NCI-H1436 (cell line): ENCODE data around the gene PPIL4.
"Not testable (repeated sequence)": the region's sequence is repeated elsewhere in the genome, so short reads cannot be mapped to it uniquely, and the experiment has no call there.

ENCODE experiments used
- DNase-seq: peaks from one replicate; lab custom pipeline; 2025; lab: John Stamatoyannopoulos, UW

The PPIL4 gene

DNA sequence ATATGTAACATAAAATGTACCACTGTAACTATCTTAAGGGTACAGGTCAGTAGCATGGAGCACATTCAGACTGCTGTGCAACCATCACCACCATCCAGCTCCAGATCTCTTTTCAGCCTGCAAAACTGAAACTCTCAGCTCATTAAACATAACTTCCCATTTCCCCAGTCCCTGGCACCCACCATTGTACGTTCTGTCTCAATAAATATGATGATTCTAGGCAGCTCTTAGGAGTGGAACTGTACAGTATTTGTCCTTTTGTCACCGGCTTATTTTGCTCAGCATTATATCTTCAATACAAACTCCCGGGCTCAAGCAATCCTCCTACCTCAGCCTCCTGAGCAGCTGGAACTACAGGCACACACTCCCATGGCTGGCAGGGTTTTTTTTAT lies 62.5 kb downstream of the PPIL4 start:
- DNase-seq: no peak

DNA sequence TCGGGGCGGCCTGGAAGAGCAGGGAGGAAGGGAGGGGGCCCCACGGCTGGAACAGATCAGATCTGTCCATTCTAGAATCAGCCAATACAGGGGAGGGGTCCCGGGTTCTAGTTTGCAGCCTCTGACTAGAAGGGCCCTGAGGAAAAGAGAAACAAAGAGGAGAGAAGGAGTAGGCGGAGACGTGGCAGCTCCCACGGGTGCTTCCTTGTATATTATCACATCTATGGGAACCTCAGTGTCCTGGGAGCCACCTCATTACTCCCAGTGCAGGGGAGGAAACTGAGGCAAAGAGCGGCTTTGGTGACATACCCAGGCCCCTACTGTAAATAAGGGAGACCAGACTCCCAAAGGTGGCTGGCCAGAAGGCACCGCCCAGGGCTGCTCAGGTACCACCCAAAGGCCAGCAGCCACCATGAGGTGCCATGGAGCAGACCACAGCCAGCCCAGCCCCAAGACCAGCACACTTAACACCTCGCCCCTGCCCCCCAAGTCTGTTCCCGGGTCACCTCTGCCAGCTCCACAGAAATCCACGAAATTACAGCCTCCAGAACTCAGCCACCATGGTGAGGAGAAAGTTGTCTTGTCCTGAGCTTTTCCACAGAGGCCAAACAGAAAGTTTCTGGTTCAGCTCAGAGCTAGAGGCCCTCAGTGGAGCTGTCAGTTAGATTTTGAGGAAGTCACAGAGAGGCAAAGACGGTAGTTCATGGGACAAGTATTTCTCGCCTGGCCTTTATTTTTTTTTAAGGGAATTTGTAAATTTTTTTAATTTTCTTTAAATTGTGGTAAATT lies 63.1 kb downstream of the PPIL4 start:
- no peak for DNase-seq

DNA sequence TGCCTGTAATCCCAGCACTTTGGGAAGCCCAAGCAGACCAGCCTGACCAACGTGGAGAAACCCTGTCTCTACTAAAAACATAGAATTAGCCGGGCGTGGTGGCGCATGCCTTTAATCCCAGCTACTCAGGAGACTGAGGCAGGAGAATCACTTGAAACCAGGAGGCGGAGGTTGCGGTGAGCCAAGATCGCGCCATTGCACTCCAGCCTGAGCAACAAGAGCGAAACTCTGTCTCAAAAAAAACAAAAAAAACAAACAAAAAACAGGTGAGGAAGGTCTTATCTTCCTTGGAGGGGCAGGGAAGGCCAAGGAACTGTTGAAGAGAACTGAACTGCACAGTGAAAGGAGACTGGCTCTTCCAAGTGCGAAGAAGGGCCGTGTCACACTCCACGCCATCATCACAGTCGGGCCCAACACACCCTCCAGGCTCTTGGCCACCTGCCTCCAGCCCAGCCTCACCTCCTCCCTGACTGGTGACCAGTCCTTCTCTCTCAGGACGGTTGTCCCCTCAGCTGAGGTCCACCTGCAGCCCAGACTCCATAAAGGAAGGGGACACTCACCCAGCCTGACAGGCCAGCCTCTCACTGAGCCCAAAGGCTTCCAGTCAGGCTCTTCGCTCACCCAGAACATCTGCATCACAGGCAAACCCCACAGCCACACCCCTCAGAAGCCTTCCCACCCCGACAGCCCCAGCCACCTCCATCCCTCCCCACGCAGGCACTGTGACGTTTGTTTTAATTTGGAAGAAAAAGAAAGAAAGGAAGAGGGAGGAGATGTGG lies 65.2 kb downstream of the PPIL4 start:
- DNase-seq: no peak

DNA sequence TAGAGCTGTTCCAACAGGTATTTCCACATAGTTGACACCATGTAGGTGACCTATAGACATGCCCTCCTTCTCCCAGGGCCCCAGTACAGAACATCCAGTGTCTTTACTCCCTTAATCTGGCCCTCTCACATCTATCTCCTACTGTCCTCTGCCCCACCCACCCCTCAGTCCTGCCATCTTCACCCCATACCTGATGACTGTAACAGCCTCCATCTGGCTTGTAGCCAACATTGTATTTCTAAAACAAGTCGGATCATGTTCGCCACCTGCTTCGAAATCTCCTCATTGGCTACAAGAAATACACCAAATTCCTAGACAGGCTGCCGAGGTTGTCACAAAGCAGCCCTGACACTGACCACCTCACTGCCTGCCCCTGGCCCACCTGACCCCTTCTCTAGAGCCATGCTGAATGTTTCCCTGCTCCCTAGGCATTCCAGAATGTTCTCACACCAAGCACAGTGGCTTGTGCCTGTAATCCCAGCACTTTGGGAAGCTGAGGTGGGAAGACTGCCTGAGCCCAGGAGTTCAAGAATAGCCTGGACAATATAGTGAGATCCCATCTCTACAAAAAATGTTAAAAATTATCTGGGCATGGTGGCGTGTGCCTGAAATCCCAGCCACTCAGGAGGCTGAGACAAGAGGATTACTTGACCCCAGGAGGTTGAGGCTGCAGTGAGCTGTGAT lies 67.1 kb downstream of the PPIL4 start:
- DNase-seq: no peak

DNA sequence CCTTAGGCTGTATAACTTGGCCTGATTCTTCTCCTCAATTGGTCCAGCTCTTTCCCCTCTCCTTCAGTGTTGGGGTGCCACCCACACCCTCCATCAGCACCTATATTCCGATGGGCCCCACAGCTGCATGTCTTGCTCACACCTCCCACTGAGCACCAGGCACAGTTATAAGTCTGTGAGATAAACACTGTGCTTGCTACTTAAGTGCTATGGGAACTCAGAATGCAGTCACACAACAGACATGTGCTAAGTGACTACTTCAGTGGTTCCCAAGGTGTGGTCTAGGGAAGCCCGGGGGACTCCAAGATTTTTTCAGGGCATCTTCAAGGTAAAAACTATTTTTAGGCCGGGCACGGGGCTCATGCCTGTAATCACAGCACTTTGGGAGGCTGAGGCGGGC lies 68.3 kb downstream of the PPIL4 start:
- no peak for DNase-seq

DNA sequence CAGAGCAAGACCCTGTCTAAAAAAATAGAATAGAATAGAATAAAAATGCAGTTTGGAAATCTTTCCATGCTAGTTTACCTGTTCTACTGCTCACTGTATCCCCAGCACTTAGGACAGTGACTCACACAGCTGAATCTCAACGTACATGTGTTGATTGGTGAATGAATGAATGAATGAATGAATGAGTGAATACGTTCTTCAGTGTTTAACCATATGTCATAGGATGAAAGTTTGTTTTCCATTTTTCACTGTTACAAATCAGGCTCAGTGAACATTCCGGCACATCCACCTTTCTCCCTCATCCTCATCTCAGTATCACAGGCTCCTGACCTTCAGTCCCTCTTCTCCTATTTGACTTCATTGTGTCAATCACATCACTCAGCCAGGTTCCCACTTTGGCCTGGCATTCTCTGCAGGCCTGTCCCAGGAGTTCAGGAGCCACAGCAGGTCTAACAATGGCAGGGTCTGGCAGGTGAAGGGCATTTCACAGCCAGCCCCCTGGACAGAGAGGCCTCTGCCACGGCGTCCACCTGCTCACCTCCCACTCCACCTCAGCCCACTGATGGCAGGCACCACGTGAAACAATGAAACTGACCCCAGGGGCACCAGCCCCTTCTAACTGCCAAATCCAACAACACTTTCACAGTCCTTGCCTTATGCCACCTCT lies 68.9 kb downstream of the PPIL4 start:
- no peak for DNase-seq

DNA sequence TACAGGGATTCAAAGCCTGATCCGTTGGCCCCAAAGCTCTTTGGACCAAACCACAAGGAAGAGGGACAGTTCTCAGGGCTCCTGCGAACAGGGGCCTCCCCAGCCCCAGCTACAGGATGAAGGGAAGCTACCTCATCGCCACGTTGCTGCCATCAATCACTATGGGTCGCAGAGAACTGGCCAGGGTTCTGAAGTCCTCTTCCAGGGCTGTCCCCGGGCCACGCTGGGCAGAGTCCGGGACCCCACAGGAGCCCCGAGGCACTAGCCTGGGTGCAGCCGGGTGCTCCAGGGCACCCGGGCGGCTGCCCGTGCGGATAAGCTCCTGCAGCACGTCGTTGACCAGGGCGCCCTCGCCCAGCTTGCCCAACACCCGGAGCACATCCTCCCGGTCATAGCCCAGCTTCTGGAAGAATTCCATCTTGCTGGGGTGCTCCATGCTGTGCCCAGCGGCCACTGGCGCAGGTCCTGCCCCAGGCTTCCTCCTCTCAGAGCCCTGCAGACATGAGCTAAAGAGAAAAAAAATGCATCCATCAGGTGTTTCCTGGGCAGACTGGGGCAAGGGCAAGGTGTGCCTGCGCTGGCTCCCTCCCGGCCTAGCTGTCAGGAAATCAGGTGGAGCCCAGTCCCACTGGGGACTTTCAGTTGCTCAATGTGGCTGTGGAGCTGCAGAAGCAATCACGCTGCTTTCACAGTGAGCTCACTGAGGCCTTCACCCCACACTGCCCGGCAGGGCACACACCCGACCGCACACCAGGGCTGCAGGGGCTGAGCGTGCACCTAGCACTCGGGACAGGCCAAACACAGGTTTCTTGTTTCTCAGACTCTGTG lies 71.5 kb downstream of the PPIL4 start:
- DNase-seq: no peak

DNA sequence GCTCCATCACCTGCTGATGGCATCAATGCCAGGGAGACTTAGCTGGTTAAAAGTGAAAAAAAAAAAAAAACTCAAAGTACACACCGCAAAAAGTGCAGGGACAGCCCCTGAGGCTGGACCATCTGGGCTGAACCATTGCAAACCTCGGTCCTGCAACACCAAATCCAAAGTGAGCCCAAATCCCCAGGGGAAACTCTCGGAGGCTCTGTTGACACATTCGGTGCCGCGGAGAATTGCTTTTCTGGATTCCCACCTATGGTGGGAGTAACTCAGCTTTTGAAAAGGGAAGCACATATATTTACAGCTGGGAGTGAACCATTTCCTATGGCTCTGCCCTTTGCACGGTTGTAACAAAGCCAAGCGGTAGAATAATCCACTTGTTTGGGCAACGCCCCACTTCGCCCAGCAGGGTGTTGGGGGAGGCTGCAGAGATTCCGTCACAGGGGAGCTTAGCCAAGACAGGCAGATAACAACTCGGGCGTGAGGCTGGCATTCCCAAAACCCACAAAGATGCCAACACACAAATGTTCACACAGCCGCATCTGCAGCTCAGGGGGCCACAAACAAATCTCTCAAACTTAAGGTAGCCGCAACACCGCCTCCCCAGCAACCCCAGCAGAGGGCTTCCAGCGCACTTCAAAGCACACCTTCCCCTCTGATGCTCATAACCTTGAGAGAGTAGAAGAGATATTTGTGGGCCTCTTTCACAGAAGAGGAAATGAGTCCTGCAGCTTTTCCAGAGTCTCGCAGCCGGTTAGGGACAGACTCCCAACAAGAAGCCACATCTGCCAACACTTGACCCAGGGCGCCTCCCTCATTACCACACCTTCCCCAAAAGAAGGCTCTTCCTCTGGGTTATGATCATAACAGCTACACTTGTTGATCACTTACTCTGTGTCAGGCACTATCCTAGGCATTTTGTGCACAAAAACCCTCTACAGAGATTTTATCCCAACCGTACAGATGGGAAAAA lies 72.5 kb downstream of the PPIL4 start:
- no peak for DNase-seq

DNA sequence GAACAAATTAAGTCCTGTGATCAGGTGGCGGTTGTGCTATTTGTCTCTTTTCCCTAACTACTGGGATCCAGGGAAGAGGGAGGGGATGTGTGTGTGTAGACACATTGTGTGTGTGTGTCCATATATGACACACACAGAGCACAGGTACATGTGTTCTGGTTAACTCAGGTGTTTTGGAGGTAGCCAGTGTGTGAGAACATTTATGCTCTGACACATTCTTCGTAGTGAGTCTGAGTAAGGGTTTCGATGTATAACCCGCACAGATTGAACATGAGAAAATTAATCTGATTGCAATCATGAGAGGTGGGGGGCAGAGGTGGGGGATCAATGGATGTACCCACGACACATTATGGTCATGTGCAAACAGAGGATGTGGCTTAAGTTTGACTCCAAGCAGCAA lies 73.6 kb downstream of the PPIL4 start:
- DNase-seq: no peak

DNA sequence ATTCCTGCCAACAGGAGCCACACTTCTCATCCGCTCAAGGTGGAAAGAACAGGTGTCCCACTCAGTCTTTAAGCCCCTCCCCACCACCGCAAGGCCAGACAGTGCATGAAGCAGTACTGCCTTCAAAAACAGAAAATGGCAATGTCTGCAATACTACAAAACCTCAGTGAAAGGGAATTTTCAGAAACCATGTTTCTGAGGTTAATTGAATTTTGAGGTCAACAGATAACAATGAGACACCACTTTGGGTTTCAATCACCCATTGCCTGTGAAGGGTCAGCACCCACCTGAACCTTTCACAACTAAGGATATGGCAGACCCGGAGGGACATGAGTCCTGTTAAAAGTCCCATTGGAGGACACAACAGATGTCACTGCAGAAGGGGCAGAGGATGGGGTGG lies 74.0 kb downstream of the PPIL4 start:
- no peak for DNase-seq

DNA sequence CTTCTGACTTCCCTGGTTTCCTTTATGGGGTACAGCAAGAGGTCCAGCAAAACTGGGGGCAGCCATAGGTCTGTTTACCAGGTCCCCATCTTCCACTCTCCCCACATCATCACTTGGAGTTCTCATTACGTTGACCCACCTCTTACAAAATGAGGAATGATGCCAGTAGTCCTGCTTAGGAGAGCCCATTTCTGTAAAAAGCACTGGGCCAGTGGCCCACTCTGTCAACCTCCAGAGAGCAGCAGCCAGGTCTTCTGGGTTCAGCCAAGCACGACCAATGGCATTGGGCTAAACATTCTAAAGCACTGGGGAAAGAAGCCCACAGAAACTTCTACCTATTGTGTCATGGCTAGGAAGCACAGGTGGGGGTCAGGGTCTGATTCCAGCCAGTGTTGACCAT lies 74.9 kb downstream of the PPIL4 start:
- DNase-seq: no peak

DNA sequence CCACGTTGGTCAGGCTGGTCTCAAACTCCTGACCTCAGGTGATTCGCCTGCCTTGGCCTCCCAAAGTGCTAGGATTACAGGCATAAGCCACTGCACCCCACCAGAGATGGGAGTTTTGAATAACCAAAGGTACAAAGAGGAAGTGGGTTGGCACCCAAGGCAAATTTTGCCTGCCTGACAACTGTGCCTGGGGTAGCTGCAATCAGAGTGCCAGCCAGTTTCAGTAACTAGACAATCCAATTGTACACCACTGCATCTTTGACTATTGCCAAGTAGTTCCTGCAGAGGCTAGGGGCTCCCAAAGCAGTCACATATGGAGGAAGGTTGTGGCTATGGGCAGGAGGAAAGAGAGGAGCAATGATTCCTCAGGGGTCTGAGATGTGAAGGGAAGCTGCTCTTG lies 77.7 kb downstream of the PPIL4 start:
- DNase-seq: no peak

DNA sequence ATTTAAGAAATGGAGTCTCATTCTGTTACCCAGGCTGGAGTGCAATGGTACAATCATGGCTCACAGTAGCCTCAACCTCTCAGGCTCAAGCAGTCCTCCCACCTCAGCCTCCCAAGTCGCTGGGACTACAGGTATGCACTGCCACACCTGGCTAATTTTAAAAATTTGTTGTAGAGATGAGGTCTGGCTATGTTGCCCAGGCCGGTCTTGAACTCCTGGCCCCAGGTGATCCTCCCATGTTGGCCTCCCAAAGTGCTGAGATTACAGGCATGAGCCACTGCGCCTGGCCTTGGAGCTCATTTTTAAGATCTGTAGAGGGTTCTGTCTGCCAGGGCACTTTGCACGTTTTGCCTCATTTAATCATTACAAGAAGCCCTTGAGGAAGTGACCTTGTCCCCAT lies 78.6 kb downstream of the PPIL4 start:
- DNase-seq: no peak

DNA sequence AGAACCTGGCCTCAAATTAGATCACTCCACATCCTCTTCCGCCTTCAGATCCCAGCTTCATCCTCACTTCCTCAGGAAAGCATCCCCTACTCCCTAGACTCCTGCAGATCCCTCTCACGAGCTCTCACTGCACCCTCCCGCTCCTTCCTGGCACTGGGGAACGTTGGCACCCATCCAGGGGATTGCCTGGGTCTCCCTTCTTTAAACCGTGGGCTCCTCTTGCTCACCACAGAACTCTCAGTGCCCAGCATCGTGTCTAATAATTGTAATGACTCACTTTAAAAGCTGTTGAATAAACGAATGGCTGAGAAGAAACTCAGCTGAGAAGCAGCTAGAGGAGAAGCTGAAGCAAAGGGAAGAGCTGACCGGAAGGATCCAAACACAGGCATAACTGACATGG lies 81.4 kb downstream of the PPIL4 start:
- DNase-seq: no peak

DNA sequence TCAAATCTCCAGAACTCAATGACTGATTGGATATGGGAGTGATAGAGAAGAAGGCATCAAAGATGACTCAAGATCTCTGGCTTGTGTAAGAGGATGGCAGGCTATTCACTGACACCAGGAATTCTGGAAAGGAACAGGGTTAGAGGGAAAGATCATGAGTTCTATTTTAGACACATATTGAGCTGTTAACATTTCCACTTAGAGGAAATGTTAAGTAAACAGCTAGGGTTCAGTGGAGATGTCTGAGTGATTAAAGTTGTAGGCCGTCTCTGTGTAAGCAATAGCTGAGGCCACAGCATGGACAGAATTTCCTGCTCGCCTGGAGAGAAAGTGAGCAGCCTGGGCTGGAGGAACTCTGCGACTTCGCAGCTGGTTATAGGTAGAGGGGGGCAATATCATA lies 82.1 kb downstream of the PPIL4 start:
- no peak for DNase-seq

DNA sequence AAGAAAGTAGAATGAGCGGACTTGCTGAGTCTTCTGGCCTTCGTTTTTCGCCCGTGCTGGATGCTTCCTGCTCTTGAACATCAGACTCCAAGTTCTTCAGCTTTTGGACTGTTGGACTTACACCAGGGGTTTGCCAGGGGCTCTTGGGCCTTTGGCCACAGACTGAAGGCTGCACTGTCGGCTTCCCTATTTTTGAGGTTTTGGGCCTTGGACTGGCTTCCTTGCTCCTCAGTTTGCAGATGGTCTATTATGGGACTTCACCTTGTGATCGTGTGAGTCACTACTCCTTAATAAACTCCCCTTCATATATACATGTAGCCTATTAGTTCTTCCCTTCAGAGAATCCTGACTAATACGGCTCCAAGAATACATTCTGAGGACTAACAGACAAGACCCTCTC lies 83.1 kb downstream of the PPIL4 start:
- DNase-seq: not testable (repeated sequence)

DNA sequence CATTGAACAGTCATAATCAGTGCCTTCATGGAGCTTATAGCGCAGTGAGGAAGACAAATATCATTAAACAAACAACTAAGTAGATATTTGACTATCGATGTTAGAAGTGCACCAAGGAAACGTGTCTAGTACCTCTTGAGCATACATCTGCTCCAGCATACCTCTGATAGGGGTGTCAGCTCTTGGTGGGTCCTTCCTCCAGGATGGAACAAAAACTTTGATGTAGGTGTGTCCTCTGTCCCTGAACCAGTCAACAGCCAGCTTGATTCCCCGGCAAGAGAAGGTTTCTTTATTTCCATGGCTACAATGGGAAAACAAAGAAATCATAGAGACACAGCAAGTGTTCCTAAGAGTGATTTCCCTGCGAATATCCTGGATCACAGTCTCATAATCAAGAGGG lies 84.2 kb downstream of the PPIL4 start:
- DNase-seq: no peak

DNA sequence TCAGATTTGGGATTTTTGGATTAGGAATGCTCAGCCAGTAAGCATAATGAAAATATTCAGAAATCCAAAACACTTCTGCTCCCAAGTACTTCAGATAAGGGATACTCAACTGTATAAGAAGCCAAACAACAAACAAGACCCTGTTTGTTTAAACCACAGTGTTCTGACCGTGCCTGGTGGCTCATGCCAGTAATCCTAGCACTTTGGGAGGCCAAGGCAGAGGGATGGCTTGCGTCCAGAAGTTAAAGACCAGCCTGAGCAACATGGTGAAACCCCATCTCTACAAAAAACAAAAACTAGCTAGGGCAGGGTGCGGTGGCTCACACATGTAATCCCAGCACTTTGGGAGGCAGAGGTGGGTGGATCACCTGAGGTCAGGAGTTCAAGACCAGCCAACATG lies 85.6 kb downstream of the PPIL4 start:
- not testable (repeated sequence) for DNase-seq

DNA sequence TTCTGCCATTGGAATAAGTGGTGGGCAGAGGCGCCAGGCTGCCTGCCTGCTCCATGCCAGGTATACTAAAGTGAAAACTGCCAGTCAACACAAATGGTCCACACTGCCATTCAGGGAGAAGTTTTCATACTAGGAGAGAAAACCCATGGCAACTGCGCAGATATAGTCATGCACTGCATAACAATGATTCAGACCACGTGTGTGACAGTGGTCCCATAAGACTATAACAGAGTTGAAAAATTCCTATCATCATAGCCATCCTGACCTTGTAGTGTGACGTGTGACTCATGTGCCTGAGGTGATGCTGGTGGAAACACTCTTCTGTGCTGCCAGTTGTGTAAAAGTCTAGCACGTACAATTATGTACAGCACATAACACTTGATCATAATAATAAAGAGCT lies 86.1 kb downstream of the PPIL4 start:
- no peak for DNase-seq

DNA sequence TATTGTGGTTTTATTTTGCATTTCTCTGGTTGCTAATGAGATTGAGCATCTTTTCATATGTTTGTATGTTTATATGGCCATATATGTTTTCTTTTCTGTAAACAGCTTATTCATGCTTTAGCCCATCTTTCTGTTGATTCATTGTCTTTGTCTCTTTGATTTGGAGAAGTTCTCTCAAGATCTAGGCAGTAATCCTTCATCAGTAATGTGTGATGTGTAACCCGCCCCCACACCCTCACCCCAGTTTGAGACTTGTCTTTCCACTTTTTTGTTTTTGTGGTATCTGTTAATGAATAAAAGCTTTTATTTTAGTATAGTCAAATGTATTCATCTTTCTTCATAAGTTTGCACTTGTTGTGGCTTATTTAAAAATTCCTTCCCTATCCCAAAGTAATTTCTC lies 87.0 kb downstream of the PPIL4 start:
- DNase-seq: no peak
